HEK293T (cell line): Measurements from ENCODE around the gene GRIN2A.

ENCODE experiments used
- CTCF ChIA-PET: fragments of 350-600 bp; formaldehyde crosslinking; extraction: SDS; loops from one replicate; lab custom pipeline; 2021; ENCODE audit warnings: antibody characterized with exemption, inconsistent platforms; lab: Yijun Ruan, JAX
- POLR2A ChIA-PET: fragments of 350-600 bp; formaldehyde crosslinking; extraction: SDS; loops from one replicate; lab custom pipeline; 2020; ENCODE audit warnings: antibody characterized with exemption, inconsistent platforms; lab: Yijun Ruan, JAX
- DNase-seq: peaks from one replicate; pipeline ENCODE4 v3.0.0; 2012; ENCODE audit warnings: mixed read lengths; ENCODE audit errors: extremely low spot score
- ARNT ChIP-seq: fragments of 450-650 bp; IDR thresholded peaks from 2 replicates; pipeline ENCODE4 v1.6.1; 2017; ENCODE audit warnings: mild to moderate bottlenecking
- BHLHE40 ChIP-seq: fragments of 450-650 bp; IDR thresholded peaks from 2 replicates; pipeline ENCODE4 v1.6.1; 2016; ENCODE audit warnings: mild to moderate bottlenecking, moderate library complexity, borderline replicate concordance
- CTBP1 ChIP-seq: fragments of 450-650 bp; IDR thresholded peaks from 2 replicates; pipeline ENCODE4 v1.6.1; 2016; ENCODE audit warnings: borderline replicate concordance
- ELF4 ChIP-seq: fragments of 450-650 bp; IDR thresholded peaks from 2 replicates; pipeline ENCODE4 v1.6.1; 2017; ENCODE audit warnings: antibody characterized with exemption
- FOXA1 ChIP-seq: fragments of 450-650 bp; IDR thresholded peaks from 2 replicates; pipeline ENCODE4 v1.6.1; 2016; ENCODE audit warnings: mild to moderate bottlenecking
- FOXK2 ChIP-seq: fragments of 450-650 bp; IDR thresholded peaks from 2 replicates; pipeline ENCODE4 v1.6.1; 2016; ENCODE audit warnings: mild to moderate bottlenecking
- FOXM1 ChIP-seq: fragments of 450-650 bp; IDR thresholded peaks from 2 replicates; pipeline ENCODE4 v1.6.1; 2017; ENCODE audit warnings: mild to moderate bottlenecking, borderline replicate concordance
- HDGF ChIP-seq: fragments of 450-650 bp; IDR thresholded peaks from 2 replicates; pipeline ENCODE4 v1.6.1; 2017; ENCODE audit warnings: antibody characterized with exemption, borderline replicate concordance
- L3MBTL2 ChIP-seq: fragments of 450-650 bp; conservative IDR thresholded peaks from 2 replicates; pipeline ENCODE4 v1.6.1; 2016; ENCODE audit warnings: mild to moderate bottlenecking
- LEF1 ChIP-seq: fragments of 450-650 bp; IDR thresholded peaks from 2 replicates; pipeline ENCODE4 v1.6.1; 2017; ENCODE audit warnings: mild to moderate bottlenecking, borderline replicate concordance
- NFRKB ChIP-seq: fragments of 450-650 bp; IDR thresholded peaks from 2 replicates; pipeline ENCODE4 v1.6.1; 2016; ENCODE audit warnings: mild to moderate bottlenecking, moderate library complexity
- PKNOX1 ChIP-seq: fragments of 450-650 bp; IDR thresholded peaks from 2 replicates; pipeline ENCODE4 v1.6.1; 2016
- SP1 ChIP-seq: fragments of 450-650 bp; IDR thresholded peaks from 2 replicates; pipeline ENCODE4 v1.6.1; 2017
- SUZ12 ChIP-seq: fragments of 450-650 bp; IDR thresholded peaks from 2 replicates; pipeline ENCODE4 v1.6.1; 2016; ENCODE audit warnings: mild to moderate bottlenecking
- TARDBP ChIP-seq: fragments of 450-650 bp; IDR thresholded peaks from 2 replicates; pipeline ENCODE4 v1.6.1; 2016
- ZNF384 ChIP-seq: fragments of 450-650 bp; IDR thresholded peaks from 2 replicates; pipeline ENCODE4 v1.6.1; 2016

The GRIN2A gene

GRCh38 chr16:10120953-10121352 lies 61.3 kb downstream of the GRIN2A start:
- TF ChIP-seq LEF1 (no peak), SP1 (no peak), ZNF384 (no peak), L3MBTL2 (no peak), HDGF (no peak), PKNOX1 (no peak), ELF4 (no peak), FOXK2 (no peak), TARDBP (no peak), SUZ12 (no peak), FOXM1 (no peak)
- POLR2A ChIA-PET, result no interaction called here
- CTCF ChIA-PET, result no interaction called here

GRCh38 chr16:10114409-10114808 lies 67.8 kb downstream of the GRIN2A start:
- ChIA-PET POLR2A (no interaction called here), CTCF (no interaction called here)

More at GRCh38 chr16:10120953-10121352, 61.3 kb downstream of the GRIN2A start:
- no peak for DNase-seq

GRCh38 chr16:10113248-10113647 lies 69.0 kb downstream of the GRIN2A start:
- no peak for DNase-seq
- ChIA-PET CTCF (no interaction called here), POLR2A (no interaction called here)
- no peak for TF ChIP-seq FOXM1
- TF ChIP-seq NFRKB, result no peak
- no peak for TF ChIP-seq ZNF384
- TF ChIP-seq CTBP1, result no peak
- no peak for TF ChIP-seq TARDBP

More at GRCh38 chr16:10114409-10114808, 67.8 kb downstream of the GRIN2A start:
- no peak for DNase-seq
- TF ChIP-seq BHLHE40, result no peak
- TF ChIP-seq LEF1, result no peak
- TF ChIP-seq FOXM1, result no peak
- no peak for TF ChIP-seq ARNT
- no peak for TF ChIP-seq TARDBP
- TF ChIP-seq SP1, result no peak
- no peak for TF ChIP-seq PKNOX1
- TF ChIP-seq FOXK2, result no peak
- no peak for TF ChIP-seq CTBP1
- no peak for TF ChIP-seq L3MBTL2
- TF ChIP-seq ZNF384, result no peak
- TF ChIP-seq SUZ12, result no peak
- TF ChIP-seq ELF4, result no peak
- no peak for TF ChIP-seq HDGF
- no peak for TF ChIP-seq FOXA1
- TF ChIP-seq NFRKB, result no peak

- ChIA-PET POLR2A (no interaction called here), CTCF (no interaction called here)
- no peak for DNase-seq
- TF ChIP-seq ELF4 (no peak), SUZ12 (no peak), ARNT (no peak), FOXA1 (no peak), L3MBTL2 (no peak), PKNOX1 (no peak), FOXK2 (no peak), TARDBP (no peak), NFRKB (no peak), ZNF384 (no peak)
Observed at GRCh38 chr16:10112021-10112420, 70.2 kb downstream of the GRIN2A start.

GRCh38 chr16:10111156-10111761 lies 71.0 kb downstream of the GRIN2A start:
- CTCF ChIA-PET, result interaction anchor here (1.8 kb wide), 1 partner anchor 12 kb away, joined by 4 read pairs; no protein-coding TSS in a partner anchor
- no peak for TF ChIP-seq FOXA1
- TF ChIP-seq TARDBP, result no peak
- TF ChIP-seq SP1, result no peak
- no peak for TF ChIP-seq ELF4
- TF ChIP-seq ZNF384, result no peak
- TF ChIP-seq SUZ12, result no peak
- no peak for TF ChIP-seq CTBP1
- no peak for TF ChIP-seq LEF1
- TF ChIP-seq L3MBTL2, result no peak
- TF ChIP-seq FOXK2, result no peak
- no peak for TF ChIP-seq NFRKB
- TF ChIP-seq FOXM1, result no peak
- no peak for TF ChIP-seq ARNT
- TF ChIP-seq PKNOX1, result no peak
- TF ChIP-seq BHLHE40, result no peak
- no peak for TF ChIP-seq HDGF
- DNase-seq, result no peak
- POLR2A ChIA-PET, result no interaction called here

- POLR2A ChIA-PET, result no interaction called here
- TF ChIP-seq SUZ12 (no peak), FOXK2 (no peak), ARNT (no peak), L3MBTL2 (no peak), TARDBP (no peak), FOXM1 (no peak), ZNF384 (no peak), SP1 (no peak), ELF4 (no peak), LEF1 (no peak), HDGF (no peak)
- DNase-seq, result no peak
- CTCF ChIA-PET, result interaction anchor here (1.8 kb wide), 1 partner anchor 13 kb away, joined by 4 read pairs; no protein-coding TSS in a partner anchor
Observed at GRCh38 chr16:10110552-10110951, 71.7 kb downstream of the GRIN2A start.
